ENCODE results near the gene GUCY1B1. TPM values are rescaled to one million over a fixed set of nuclear protein-coding genes. Genes with fewer than 3 reads are reported as not detected.

The GUCY1B1 gene
- 27.2 TPM for polyA plus RNA-seq (2012; ENCODE audit: insufficient read depth, insufficient read length)

DNA sequence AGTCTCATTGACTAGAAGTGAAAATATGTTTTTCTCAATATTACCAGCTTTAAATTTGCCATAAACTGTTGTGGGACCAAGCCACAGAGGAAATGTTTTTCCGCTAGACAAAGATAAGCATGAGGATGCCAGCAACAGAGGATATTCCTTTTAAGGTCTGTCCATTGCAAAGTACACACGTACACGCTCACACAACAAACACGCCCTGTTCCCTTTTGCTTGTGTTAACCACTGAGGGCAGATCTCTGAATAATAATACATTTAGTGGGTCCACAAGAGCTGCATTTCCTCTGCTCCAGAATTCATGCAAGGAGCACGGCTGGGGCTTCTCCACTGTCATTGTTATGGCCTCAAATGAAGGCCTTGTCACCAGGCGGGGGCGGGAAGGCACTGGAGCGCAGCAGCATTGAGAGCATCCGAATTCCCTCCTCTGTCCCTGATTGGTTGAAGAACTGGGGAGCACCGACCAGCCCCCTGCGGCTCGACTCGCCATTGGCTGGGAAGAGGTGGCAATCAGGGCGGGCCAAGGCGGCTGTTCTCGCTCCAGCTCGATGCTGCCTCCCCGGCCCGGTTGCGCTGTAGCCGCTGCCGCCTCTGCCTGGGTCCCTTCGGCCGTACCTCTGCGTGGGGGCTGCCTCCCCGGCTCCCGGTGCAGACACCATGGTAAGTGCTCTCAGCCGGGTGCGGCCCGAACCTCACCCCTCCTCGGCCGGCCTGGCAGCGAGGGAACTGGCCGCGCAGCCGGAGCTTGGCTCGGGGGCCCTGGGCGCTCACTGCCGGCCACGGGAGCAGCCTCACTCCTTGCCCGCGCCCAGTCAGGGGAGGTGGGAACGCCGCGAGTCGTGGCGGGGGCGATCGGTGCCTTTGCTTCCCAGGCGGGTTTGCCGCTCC, at the start of gene GUCY1B1:
Gene GUCY1B1 (plus strand): TSS at position 541 of the 891 bp plus-strand sequence. CDS start 120 bp downstream, at position 661.
- DNase-seq (ENCODE audit: low read depth, low spot score) = peak; percentile 89
- peak within 1 kb of the TSS; percentile 58 for H3K4me3 ChIP-seq (ENCODE audit: low read length)

DNA sequence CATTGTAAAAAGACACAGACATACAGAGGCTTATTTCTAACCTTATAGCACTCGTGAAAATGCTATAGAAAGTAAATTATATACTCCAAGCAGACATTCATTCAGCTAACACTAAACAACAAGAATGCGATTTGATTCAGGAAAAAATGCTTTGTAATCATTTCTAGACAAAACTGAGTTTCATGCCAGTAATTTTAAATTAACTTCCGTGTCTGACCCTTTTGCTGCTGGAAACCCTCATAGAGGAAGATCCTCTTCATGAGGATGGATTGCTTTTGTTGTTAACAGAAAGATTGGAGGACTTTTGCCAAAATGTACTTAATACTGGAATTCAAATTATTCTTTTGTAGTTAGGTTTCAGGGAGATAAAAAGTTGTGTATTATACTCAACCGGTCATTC, 48.9 kb upstream of the GUCY1B1 start:
- DNase-seq (ENCODE audit: low read depth, low spot score) = no peak

DNA sequence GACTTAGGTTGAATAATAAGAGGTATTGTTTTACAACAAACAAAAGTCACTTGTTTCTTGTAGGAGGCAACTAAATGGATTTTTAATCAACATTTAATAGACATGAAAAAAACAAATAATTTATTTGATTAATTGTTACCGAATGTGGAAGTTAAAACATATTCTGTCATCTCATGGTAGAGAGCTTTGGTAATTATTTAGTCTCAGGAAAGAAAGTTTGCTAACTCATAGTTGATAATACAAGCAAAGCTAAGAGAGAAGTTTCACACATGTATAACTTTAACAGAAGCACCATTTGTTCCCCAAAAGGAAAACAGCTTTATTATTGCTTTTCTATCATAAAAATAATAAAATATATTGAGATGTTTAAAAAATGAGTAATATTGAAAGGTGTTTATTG, 47.3 kb upstream of the GUCY1B1 start:
- H3K4me3 ChIP-seq (ENCODE audit: low read length) = no peak overlapping the region
- DNase-seq (ENCODE audit: low read depth, low spot score) = no peak

More for the DNA sequence above, 48.9 kb upstream of the GUCY1B1 start:
- H3K4me3 ChIP-seq (ENCODE audit: low read length) = no peak overlapping the region

DNA sequence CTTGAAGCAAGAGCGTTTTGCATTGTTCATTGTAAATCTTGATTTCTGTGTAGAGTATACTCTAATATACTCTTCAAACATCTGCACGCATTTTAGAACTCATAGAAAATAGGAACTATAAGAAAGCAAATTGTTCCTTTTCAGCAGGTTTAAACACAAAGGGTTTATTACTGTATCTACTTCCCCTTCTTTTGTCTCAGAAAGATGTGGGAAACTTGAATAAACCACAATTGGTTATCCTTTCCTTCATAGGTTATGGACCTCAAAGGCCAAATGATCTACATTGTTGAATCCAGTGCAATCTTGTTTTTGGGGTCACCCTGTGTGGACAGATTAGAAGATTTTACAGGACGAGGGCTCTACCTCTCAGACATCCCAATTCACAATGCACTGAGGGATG, 46.0 kb upstream of the GUCY1B1 start:
- DNase-seq (ENCODE audit: low read depth, low spot score) = no peak

DNA sequence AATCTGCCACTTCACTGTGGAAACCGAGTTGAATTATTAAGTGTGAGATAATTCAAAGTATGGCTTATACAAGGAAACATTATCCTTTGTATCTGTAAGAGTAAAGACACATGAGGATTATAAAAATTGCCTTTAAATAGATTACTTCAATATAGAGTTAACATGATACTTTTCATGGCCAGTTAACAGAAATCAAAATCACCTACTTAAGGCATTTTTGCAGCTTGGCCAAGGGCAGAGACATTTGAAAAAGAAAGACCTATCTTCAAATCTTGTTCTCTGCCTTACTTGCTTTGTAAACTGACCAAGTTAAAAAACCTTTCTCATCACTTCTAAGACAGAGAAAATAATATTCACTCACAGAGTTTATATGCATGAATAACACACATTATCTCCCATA, 44.9 kb upstream of the GUCY1B1 start:
- no peak overlapping the region for H3K4me3 ChIP-seq (ENCODE audit: low read length)

More for the DNA sequence above, 46.0 kb upstream of the GUCY1B1 start:
- no peak overlapping the region for H3K4me3 ChIP-seq (ENCODE audit: low read length)

DNA sequence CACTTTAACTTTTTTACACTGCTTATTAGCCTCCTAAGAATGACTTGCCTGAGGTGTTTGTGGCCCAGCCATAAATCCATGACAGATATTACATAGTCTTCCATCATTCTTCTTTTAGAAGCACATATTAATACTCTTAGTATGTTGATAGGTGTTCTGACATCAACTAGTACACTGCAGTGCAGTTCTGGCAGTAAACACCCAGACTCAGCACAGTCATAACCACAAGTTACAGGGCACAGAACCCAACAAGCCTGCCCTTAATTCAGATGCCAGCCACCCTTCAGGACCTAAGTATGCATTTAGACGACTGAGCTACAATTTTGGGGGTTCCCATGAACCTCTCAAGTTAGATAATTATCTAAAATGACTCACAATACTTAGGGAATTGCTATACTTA, 36.5 kb upstream of the GUCY1B1 start:
- no peak for DNase-seq (ENCODE audit: low read depth, low spot score)
- no peak overlapping the region for H3K4me3 ChIP-seq (ENCODE audit: low read length)

More for the DNA sequence above, 44.9 kb upstream of the GUCY1B1 start:
- DNase-seq (ENCODE audit: low read depth, low spot score) = no peak

DNA sequence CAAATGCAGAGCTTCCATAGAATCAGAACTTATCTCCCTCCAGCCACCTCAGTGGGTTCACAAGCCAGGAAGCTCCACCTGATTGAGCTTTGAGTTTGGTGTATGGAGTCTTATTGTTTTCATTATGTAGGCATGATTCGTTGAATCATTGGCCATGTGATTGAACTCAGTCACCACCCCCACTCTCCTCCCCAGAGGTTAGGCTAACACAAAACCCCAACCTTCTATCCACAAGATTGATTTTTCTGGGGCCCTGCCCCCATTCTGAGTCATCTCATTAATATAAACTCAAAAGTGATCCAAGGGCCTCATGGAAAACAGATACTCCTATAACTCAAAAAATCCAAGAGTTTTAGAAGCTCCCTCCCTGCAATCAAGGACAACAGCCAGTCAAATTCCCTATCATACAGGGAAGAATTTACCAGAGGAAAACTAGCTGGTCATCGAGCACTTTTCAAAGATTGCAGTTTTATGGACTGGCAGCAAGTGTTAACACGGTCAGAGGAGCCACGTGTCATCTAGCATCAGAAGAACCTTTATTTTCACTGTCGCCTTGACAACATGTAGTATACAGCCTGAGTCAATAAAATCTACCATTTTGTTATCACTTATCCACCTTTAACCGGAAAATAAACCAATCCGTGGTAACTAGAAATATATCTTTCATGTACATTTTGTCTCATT, 35.9 kb upstream of the GUCY1B1 start:
- DNase-seq (ENCODE audit: low read depth, low spot score) = no peak
- no peak overlapping the region for H3K4me3 ChIP-seq (ENCODE audit: low read length)

DNA sequence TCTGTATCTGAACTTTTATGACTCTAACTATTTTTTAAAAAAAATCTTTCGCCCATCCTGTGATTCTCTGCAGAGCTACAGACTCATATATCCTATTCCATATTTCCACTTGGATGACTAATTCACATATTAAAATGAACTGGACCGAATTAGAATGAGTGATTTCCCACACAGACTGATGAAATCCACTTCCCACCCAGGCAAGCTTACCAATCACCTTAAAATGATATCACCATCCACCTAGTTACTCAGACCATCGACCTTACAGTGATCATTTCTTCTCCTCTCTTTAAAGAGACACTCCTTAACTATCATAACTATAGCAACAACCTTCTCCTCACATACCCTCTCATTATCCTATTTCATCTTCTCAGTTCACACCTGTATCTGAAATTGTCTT, 34.1 kb upstream of the GUCY1B1 start:
- no peak for DNase-seq (ENCODE audit: low read depth, low spot score)
- no peak overlapping the region for H3K4me3 ChIP-seq (ENCODE audit: low read length)

DNA sequence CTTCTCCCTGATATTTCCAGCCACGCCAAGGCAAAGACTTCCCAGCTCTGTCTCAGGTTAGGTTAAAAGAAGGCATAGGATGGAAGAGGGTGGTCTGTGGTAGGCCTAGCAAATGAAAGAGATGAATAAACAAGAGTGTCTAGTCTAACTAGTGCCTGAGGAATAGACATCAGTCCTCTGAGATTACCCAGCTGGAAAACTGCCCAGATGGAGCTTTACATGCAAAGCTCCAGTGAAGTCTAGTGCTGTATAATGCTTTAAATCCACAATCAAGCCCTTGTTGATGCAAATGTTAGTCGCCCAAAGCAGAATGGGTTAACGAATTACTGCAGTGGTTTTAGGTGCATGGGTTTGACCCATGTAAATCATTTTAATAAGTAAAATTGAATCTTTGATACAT, 24.8 kb upstream of the GUCY1B1 start:
- DNase-seq (ENCODE audit: low read depth, low spot score) = no peak
- no peak overlapping the region for H3K4me3 ChIP-seq (ENCODE audit: low read length)

DNA sequence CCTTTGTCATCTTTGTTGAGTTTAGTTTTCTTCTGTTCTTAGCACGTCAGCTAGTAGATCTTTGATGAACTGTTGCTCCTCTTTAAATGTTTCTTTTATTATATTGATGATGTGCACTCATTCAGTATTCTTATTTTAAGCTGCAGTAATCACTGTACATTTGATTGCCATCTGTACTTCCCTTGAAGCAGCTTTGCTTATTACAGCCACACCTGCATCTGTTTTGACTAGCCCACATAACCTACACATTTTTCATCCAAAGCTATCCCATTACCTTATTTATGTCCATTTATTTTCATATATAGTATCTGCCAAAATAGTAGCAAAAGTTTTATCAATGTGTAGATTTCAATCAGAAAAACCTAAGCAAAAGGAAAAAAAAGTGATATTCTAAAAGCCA, 23.9 kb upstream of the GUCY1B1 start:
- no peak overlapping the region for H3K4me3 ChIP-seq (ENCODE audit: low read length)
- no peak for DNase-seq (ENCODE audit: low read depth, low spot score)

DNA sequence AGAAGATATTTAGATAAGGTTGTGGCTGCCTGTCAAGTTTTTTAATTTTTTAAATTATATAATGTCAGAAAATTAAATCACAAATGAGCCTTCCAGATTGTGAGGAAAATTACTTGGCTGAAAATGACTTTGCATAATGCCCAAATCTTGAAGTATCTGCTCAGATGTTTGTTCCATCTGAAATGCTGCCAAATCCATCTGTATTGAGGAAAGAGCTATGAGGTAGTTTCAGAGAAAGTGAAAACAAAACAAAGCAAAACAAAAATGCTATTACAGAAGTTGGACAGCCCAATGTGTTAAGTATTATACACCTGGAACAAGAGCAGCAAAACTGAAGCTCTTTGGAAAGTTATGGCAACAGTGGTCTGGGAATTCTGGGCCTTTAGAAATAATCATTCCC, 23.3 kb upstream of the GUCY1B1 start:
- no peak for DNase-seq (ENCODE audit: low read depth, low spot score)
- no peak overlapping the region for H3K4me3 ChIP-seq (ENCODE audit: low read length)

DNA sequence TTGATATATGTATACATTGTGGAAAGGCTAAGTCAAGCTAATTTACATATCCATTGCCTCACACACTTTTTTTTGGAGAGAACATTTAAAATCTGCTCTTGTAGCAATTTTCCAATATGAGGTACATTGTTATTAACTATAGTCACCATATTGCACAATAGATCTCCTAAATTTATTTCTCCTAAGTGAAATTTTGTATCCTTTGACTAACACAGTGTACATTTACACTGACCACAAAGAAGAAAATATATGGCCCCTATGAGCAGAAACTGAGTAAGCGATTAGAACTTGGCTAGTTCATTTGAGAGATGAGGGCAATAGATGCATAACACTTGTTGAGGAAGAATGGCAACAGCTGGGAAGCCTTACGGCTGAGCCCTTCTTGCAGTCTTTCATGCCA, 20.3 kb upstream of the GUCY1B1 start:
- DNase-seq (ENCODE audit: low read depth, low spot score) = no peak
- no peak overlapping the region for H3K4me3 ChIP-seq (ENCODE audit: low read length)

DNA sequence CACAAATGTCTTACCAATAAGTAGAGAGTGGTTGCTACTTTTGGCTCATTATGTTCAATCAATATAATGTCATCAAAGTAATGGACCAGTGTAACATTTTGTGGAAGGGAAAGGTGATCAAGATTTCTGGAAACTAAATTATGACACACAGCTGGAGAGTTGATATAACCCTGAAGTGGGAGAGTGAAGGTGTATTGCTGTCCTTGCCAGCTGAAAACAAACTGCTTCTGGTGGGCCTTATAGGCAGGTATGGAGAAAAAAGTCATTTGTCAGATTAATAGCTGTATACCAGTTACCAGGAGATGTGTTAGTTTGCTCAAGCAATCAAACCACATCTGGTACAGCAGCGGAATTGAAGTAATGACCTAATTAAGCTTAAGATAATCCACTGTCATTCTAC, 17.3 kb upstream of the GUCY1B1 start:
- H3K4me3 ChIP-seq (ENCODE audit: low read length) = no peak overlapping the region
- DNase-seq (ENCODE audit: low read depth, low spot score) = no peak

DNA sequence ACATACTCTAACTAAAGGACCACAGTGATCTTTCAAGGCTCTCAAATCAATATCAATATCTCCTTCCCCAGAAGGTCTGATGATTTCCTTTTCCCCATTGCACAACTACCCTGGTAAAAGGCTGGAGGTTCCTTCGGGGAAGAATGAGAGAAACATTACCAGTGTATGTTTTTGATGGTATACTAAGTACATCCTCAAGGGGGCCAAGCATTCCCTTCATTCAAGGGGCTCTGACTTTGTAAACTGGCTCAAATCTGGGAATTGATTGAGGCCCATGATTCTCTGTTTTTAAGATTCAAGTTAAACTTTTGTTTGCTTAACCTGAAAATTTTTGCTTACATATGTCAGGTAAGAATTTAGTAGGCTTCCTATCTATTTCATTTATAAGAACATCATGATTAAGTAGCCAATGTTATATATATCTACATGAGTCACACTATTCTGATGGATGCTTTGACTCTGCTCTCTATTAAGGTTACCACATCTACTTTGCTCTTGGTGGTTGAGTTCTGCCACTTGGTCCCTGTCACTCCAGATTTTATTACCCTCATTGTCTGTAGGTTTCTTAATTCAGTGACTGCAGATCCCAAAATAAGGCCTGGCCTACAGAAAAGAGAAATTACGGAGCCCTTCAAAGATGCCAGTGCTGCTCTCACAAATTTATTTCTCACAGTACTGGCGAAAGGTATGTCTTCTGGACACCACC, 16.4 kb upstream of the GUCY1B1 start:
- DNase-seq (ENCODE audit: low read depth, low spot score) = no peak
- H3K4me3 ChIP-seq (ENCODE audit: low read length) = no peak overlapping the region

DNA sequence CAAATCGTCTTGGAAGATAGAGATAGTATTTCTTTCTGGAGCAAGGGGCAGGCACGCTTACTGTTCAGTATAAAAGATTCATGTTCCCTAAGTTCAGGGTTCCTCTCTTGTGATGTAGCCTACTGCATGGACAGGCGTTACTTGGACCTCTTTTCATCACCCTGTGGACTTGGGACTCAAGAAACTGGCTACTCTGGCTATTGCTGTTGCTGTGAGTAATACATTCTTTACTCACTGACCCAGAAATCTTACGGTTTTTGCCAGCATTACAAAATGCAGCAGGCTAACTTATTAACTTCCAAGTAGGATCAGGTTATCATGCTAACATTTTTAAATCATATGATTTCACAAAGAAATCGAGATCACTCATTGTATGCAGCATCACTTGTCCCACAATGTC, 12.8 kb upstream of the GUCY1B1 start:
- no peak for DNase-seq (ENCODE audit: low read depth, low spot score)

DNA sequence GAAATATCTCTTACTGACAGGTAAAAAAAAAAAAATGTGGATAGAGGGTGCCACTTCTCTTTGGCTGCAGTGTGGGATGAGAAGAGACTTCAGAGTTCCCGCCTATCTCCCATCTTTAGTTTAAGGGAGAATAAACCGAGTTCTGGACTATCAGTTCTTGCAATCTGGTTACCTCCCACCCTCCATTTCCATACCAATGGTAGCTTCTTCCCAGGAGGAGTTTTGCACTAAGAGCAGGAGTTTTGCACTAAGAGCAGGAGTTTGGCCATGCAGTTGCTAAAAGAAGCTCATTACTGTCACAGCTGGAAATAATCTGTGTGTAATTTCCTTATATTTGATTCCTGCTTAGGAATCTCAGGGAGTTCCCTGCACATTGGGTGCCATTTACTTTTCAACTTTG, 10.8 kb upstream of the GUCY1B1 start:
- no peak for DNase-seq (ENCODE audit: low read depth, low spot score)
- no peak overlapping the region for H3K4me3 ChIP-seq (ENCODE audit: low read length)

More for the DNA sequence above, 12.8 kb upstream of the GUCY1B1 start:
- H3K4me3 ChIP-seq (ENCODE audit: low read length) = no peak overlapping the region

DNA sequence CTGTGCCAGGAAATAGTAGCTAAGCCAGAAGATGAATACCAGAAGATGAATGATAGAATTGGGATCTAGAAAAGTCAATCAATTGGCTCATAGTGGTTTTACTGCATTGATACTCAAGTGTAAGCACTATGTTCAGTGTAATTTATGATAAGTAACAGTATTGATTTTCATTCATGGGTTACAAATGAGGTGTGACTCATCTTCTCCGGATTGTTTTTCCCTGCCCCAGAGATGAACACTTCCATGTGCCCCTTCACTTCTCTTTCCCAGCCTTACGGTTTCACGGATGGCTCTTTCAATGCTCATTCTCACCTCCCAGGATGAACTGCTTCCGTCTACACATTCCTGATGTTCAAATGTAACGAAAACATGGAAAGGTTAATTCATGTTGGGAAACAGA, 9.8 kb upstream of the GUCY1B1 start:
- no peak overlapping the region for H3K4me3 ChIP-seq (ENCODE audit: low read length)
- DNase-seq (ENCODE audit: low read depth, low spot score) = no peak

DNA sequence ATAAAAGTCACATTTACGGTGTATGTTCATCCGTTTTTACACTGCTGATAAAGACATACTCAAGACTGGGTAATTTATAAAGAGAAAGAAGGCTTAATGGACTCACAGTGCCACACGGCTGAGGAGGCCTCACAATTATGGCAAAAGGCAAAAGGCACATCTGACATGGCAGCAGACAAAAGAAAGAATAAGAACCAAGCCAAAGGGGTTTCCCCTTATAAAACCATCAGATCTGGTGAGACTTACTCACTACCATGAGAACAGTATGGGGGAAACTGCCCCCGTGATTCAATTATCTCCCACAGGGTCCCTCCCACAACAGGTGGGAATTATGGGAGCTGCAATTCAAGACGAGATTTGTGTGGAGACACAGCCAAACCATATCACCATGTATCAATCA, 7.3 kb upstream of the GUCY1B1 start:
- DNase-seq (ENCODE audit: low read depth, low spot score) = no peak
- H3K4me3 ChIP-seq (ENCODE audit: low read length) = no peak overlapping the region

DNA sequence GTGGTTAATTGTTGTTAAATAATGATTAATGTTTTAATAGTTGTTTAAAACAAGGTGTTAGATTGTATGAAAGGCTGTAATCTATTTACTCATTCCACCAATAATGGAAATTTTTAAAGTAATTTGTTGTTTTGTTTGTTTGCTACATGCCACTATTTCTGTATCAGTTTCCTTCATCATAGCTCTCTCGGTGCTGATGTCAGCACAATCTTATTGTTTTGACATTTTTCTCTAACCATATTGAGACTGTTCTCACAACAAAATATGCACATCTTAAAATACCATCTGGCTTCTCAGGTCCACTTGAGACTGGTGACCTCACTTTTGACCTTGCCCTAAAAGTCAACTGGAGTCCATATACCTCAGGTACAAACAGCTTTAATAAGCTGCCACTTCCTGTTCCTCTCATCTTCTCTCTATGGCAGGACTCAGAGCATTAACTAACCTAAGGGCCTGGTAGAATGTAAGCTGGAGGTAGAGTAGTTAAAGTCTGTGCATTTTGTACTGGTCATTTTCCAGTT, 1.0 kb upstream of the GUCY1B1 start:
- DNase-seq (ENCODE audit: low read depth, low spot score) = no peak
- no peak overlapping the region for H3K4me3 ChIP-seq (ENCODE audit: low read length)

Measured in Jurkat, Clone E6-1 (cell line).